ENCODE results near the gene PSMD2. TPM values are rescaled to one million over a fixed set of nuclear protein-coding genes. Genes with fewer than 3 reads are reported as not detected.

The PSMD2 gene
- total RNA-seq, 3 donors from 2014 or later (not counting 1 experiment from before 2014, with no cell fraction given), result 218 to 237 (median 231) TPM

- ATAC-seq (no peak), DNase-seq (peak in 1 of 2 donors; percentile 35)
- Histone ChIP-seq H3K27ac (ENCODE audit: low read length) (peak overlapping the region; percentile 89), H3K4me1 (ENCODE audit: control insufficient read depth, insufficient read depth, low read length) (peaks cover 41% of the 10 kb centered on the region), H3K4me3 (ENCODE audit: low read length) (no peak overlapping the region), H3K36me3 (ENCODE audit: control insufficient read depth, insufficient read depth, low read length) (peaks cover 20% of the 10 kb centered on the region), H3K27me3 (ENCODE audit: control insufficient read depth, insufficient read depth, low read length) (no peaks in the 10 kb centered on the region), H3K9me3 (ENCODE audit: control insufficient read depth, insufficient read depth, low read length) (no peaks in the 10 kb centered on the region)
- Mint-ChIP-seq H3K36me3 (peaks cover under 1% of the 10 kb centered on the region), H3K4me3 (peak overlapping the region; percentile 70), H3K27ac (peak overlapping the region; percentile 79 to 91), H3K9me3 (no peaks in the 10 kb centered on the region), H3K4me1 (peaks cover 21 to 45% of the 10 kb centered on the region in 2 donors), H3K27me3 (ENCODE audit: low read depth in 2 of 2) (no peaks in the 10 kb centered on the region)
- intact Hi-C loops (cut with micrococcal nuclease), result loop anchor here (1.0 kb wide), 1 partner anchor 17 kb away; the partner anchor contains the start of gene PSMD2
- no peak for TF ChIP-seq CTCF (IDR thresholded peaks at IDR 0.05)
- 56% methylated on average over 15 of the region's 16 CpGs for WGBS (ENCODE audit: insufficient coverage)
These were observed 17.0 kb downstream of the PSMD2 start for GRCh38 chr3:184315871-184316661.

GRCh38 chr3:184316792-184317191 is 17.8 kb downstream of the PSMD2 start:
- no peak for TF ChIP-seq CTCF (IDR thresholded peaks at IDR 0.05)
- H3K36me3 ChIP-seq (ENCODE audit: control insufficient read depth, insufficient read depth, low read length), result peaks cover 27% of the 10 kb centered on the region
- intact Hi-C loops (cut with micrococcal nuclease), result no loop called here
- peaks cover 41% of the 10 kb centered on the region for H3K4me1 ChIP-seq (ENCODE audit: control insufficient read depth, insufficient read depth, low read length)
- Mint-ChIP-seq H3K4me1 (peaks cover 21 to 53% of the 10 kb centered on the region in 2 donors), H3K27me3 (ENCODE audit: low read depth in 2 of 2) (no peaks in the 10 kb centered on the region), H3K36me3 (peaks cover 7% of the 10 kb centered on the region), H3K9me3 (no peaks in the 10 kb centered on the region), H3K27ac (peak overlapping the region; percentile 79 to 91), H3K4me3 (peak overlapping the region; percentile 70)
- 83% methylated on average over 7 of the region's 7 CpGs for WGBS (ENCODE audit: insufficient coverage)
- no peak for ATAC-seq
- no peak overlapping the region for H3K4me3 ChIP-seq (ENCODE audit: low read length)
- no peaks in the 10 kb centered on the region for H3K27me3 ChIP-seq (ENCODE audit: control insufficient read depth, insufficient read depth, low read length)
- no peaks in the 10 kb centered on the region for H3K9me3 ChIP-seq (ENCODE audit: control insufficient read depth, insufficient read depth, low read length)
- H3K27ac ChIP-seq (ENCODE audit: low read length), result no peak overlapping the region
- peak in 1 of 2 donors; percentile 30 for DNase-seq

GRCh38 chr3:184317201-184317600 is 18.2 kb downstream of the PSMD2 start:
- H3K4me3 Mint-ChIP-seq, result peak overlapping the region; percentile 41
- H3K27me3 Mint-ChIP-seq (ENCODE audit: low read depth in 2 of 2), result no peaks in the 10 kb centered on the region
- no peak for ATAC-seq
- no peak for DNase-seq
- no peaks in the 10 kb centered on the region for H3K27me3 ChIP-seq (ENCODE audit: control insufficient read depth, insufficient read depth, low read length)
- TF ChIP-seq CTCF (IDR thresholded peaks at IDR 0.05), result no peak
- H3K36me3 Mint-ChIP-seq, result peaks cover 11% of the 10 kb centered on the region
- H3K9me3 ChIP-seq (ENCODE audit: control insufficient read depth, insufficient read depth, low read length), result no peaks in the 10 kb centered on the region
- no peak overlapping the region for H3K27ac ChIP-seq (ENCODE audit: low read length)
- peak overlapping the region; percentile 34 to 73 for H3K27ac Mint-ChIP-seq
- H3K4me3 ChIP-seq (ENCODE audit: low read length), result no peak overlapping the region
- peaks cover 41% of the 10 kb centered on the region for H3K4me1 ChIP-seq (ENCODE audit: control insufficient read depth, insufficient read depth, low read length)
- 90% methylated on average over 5 of the region's 5 CpGs for WGBS (ENCODE audit: insufficient coverage)
- no peaks in the 10 kb centered on the region for H3K9me3 Mint-ChIP-seq
- intact Hi-C loops (cut with micrococcal nuclease), result no loop called here
- H3K36me3 ChIP-seq (ENCODE audit: control insufficient read depth, insufficient read depth, low read length), result peaks cover 31% of the 10 kb centered on the region
- H3K4me1 Mint-ChIP-seq, result peaks cover 21 to 54% of the 10 kb centered on the region in 2 donors

Measured in natural killer cell (primary cell).